ENCODE data around the gene MAP2K2. TPM values are rescaled to one million over a fixed set of nuclear protein-coding genes. Genes with fewer than 3 reads are reported as not detected.

Gene MAP2K2
- total and polyA plus RNA-seq, 2 experiments from 2014 or later, result 217 to 240 TPM

GRCh38 chr19:4045597-4046361 is 78.1 kb downstream of the MAP2K2 start:
- no peak for DNase-seq (ENCODE audit: low read depth in 1 of 2, low spot score in 1 of 2)
- no peak for TF ChIP-seq CTCF (IDR thresholded peaks at IDR 0.05; ENCODE audit: low read depth, low read length)
- Histone ChIP-seq H3K27ac (no peak overlapping the region), H3K36me3 (peaks cover 5% of the 10 kb centered on the region), H3K4me3 (no peak overlapping the region), H3K9me3 (ENCODE audit: low read depth) (no peaks in the 10 kb centered on the region), H3K27me3 (no peaks in the 10 kb centered on the region), H3K4me1 (ENCODE audit: low read depth) (no peaks in the 10 kb centered on the region)

GRCh38 chr19:4044990-4045465 is 78.9 kb downstream of the MAP2K2 start:
- peaks cover 5% of the 10 kb centered on the region for H3K36me3 ChIP-seq
- no peak overlapping the region for H3K27ac ChIP-seq
- no peak for TF ChIP-seq CTCF (IDR thresholded peaks at IDR 0.05; ENCODE audit: low read depth, low read length)
- no peaks in the 10 kb centered on the region for H3K4me1 ChIP-seq (ENCODE audit: low read depth)
- no peak overlapping the region for H3K4me3 ChIP-seq
- H3K27me3 ChIP-seq, result no peaks in the 10 kb centered on the region
- no peak for DNase-seq (ENCODE audit: low read depth in 1 of 2, low spot score in 1 of 2)
- H3K9me3 ChIP-seq (ENCODE audit: low read depth), result no peaks in the 10 kb centered on the region

GRCh38 chr19:4043966-4044715 is 79.8 kb downstream of the MAP2K2 start:
- peaks cover 3% of the 10 kb centered on the region for H3K36me3 ChIP-seq
- H3K4me1 ChIP-seq (ENCODE audit: low read depth), result no peaks in the 10 kb centered on the region
- DNase-seq (ENCODE audit: low read depth in 1 of 2, low spot score in 1 of 2), result no peak
- H3K4me3 ChIP-seq, result no peak overlapping the region
- no peaks in the 10 kb centered on the region for H3K27me3 ChIP-seq
- H3K27ac ChIP-seq, result no peak overlapping the region
- no peaks in the 10 kb centered on the region for H3K9me3 ChIP-seq (ENCODE audit: low read depth)
- no peak for TF ChIP-seq CTCF (IDR thresholded peaks at IDR 0.05; ENCODE audit: low read depth, low read length)

GRCh38 chr19:4043401-4043800 is 80.5 kb downstream of the MAP2K2 start:
- no peak for TF ChIP-seq CTCF (IDR thresholded peaks at IDR 0.05; ENCODE audit: low read depth, low read length)
- no peaks in the 10 kb centered on the region for H3K9me3 ChIP-seq (ENCODE audit: low read depth)

GRCh38 chr19:4042731-4043082 is 81.2 kb downstream of the MAP2K2 start:
- Histone ChIP-seq H3K27ac (peak overlapping the region; percentile 62), H3K9me3 (ENCODE audit: low read depth) (no peaks in the 10 kb centered on the region), H3K36me3 (peaks cover 6% of the 10 kb centered on the region), H3K27me3 (no peaks in the 10 kb centered on the region), H3K4me1 (ENCODE audit: low read depth) (no peaks in the 10 kb centered on the region), H3K4me3 (no peak overlapping the region)
- DNase-seq (ENCODE audit: low read depth in 1 of 2, low spot score in 1 of 2), result no peak
- no peak for TF ChIP-seq CTCF (IDR thresholded peaks at IDR 0.05; ENCODE audit: low read depth, low read length)

More at GRCh38 chr19:4043401-4043800, 80.5 kb downstream of the MAP2K2 start:
- Histone ChIP-seq H3K27me3 (no peaks in the 10 kb centered on the region), H3K36me3 (peaks cover 3% of the 10 kb centered on the region), H3K4me3 (no peak overlapping the region), H3K27ac (no peak overlapping the region), H3K4me1 (ENCODE audit: low read depth) (no peaks in the 10 kb centered on the region)
- no peak for DNase-seq (ENCODE audit: low read depth in 1 of 2, low spot score in 1 of 2)

Measured in cardiac muscle cell (in vitro differentiated cells and primary cell).